Measurements from ENCODE around the gene CD69.

- TF ChIP-seq ARNTL (CRISPR knock-in tag; IDR thresholded peaks at IDR 0.05; ENCODE audit: borderline replicate concordance, low read depth) (no peak), BACH2 (CRISPR knock-in tag; IDR thresholded peaks at IDR 0.05; ENCODE audit: borderline replicate concordance) (no peak), TCF4 (CRISPR knock-in tag; IDR thresholded peaks at IDR 0.05; ENCODE audit: borderline replicate concordance) (no peak), ESRRG (CRISPR knock-in tag; IDR thresholded peaks at IDR 0.05) (no peak), PPARA (CRISPR knock-in tag; IDR thresholded peaks at IDR 0.05; ENCODE audit: borderline replicate concordance) (no peak), CSRNP3 (CRISPR knock-in tag; IDR thresholded peaks at IDR 0.05) (no peak), GLIS3 (CRISPR knock-in tag; IDR thresholded peaks at IDR 0.05) (no peak), SNAI2 (CRISPR knock-in tag; IDR thresholded peaks at IDR 0.05) (no peak), CREB5 (CRISPR knock-in tag; IDR thresholded peaks at IDR 0.05; ENCODE audit: low read depth) (no peak), PATZ1 (CRISPR knock-in tag; IDR thresholded peaks at IDR 0.05; ENCODE audit: borderline replicate concordance) (no peak), TSHZ2 (CRISPR knock-in tag; IDR thresholded peaks at IDR 0.05) (no peak), ZNF70 (CRISPR knock-in tag; IDR thresholded peaks at IDR 0.05) (no peak), ZFP3 (CRISPR knock-in tag; IDR thresholded peaks at IDR 0.05) (no peak), RARB (CRISPR knock-in tag; IDR thresholded peaks at IDR 0.05) (no peak)
These were observed 32.4 kb upstream of the CD69 start for GRCh38 chr12:9792961-9793617.

All from SK-N-SH treated with all-trans-retinoic acid at 6 μM for 48 hours (cell line).